Measurements from ENCODE around the gene ANKRD12. TPM values are rescaled to one million over a fixed set of nuclear protein-coding genes. Genes with fewer than 3 reads are reported as not detected.
"Not testable (repeated sequence)": the region's sequence is repeated elsewhere in the genome, so short reads cannot be mapped to it uniquely, and the experiment has no call there.

The ANKRD12 gene
- total and polyA plus RNA-seq, 4 donors = 2.7 to 59.7 (median 17.3) TPM

DNA sequence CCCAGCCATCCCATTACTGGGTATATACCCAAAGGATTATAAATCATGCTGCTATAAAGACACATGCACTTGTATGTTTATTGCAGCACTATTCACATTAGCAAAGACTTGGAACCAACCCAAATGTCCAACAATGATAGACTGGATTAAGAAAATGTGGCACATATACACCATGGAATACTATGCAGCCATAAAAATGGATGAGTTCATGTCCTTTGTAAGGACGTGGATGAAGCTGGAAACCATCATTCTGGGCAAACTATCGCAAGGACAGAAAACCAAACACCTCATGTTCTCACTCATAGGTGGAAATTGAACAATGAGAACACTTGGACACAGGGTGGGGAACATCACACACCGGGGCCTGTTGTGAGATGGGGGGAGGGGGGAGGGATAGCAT lies 43.5 kb upstream of the ANKRD12 start:
- not testable (repeated sequence) for H3K27me3 ChIP-seq (ENCODE audit: control insufficient read depth in 4 of 4, insufficient read depth in 4 of 4, low read length in 3 of 4); H3K36me3 ChIP-seq (ENCODE audit: control insufficient read depth in 4 of 4, insufficient read depth in 3 of 4, low read depth in 1 of 4, low read length in 3 of 4); H3K9ac ChIP-seq (ENCODE audit: low read depth in 1 of 2, low read length in 2 of 2); H3K4me3 ChIP-seq (ENCODE audit: low read depth in 1 of 3, low read length in 3 of 3); H3K9me3 ChIP-seq (ENCODE audit: control insufficient read depth in 4 of 4, low read length in 3 of 4); DNase-seq (ENCODE audit: low spot score)
- H3K27ac ChIP-seq (ENCODE audit: low read depth in 1 of 2, low read length in 2 of 2) = peak overlapping the region; percentile 78 to 84
- WGBS = 66% methylated on average over 3 of the region's 3 CpGs
- peaks cover 5 to 15% (median 10%) of the 10 kb centered on the region in 4 donors for H3K4me1 ChIP-seq (ENCODE audit: control insufficient read depth in 4 of 4, insufficient read depth in 4 of 4, low read length in 3 of 4)

DNA sequence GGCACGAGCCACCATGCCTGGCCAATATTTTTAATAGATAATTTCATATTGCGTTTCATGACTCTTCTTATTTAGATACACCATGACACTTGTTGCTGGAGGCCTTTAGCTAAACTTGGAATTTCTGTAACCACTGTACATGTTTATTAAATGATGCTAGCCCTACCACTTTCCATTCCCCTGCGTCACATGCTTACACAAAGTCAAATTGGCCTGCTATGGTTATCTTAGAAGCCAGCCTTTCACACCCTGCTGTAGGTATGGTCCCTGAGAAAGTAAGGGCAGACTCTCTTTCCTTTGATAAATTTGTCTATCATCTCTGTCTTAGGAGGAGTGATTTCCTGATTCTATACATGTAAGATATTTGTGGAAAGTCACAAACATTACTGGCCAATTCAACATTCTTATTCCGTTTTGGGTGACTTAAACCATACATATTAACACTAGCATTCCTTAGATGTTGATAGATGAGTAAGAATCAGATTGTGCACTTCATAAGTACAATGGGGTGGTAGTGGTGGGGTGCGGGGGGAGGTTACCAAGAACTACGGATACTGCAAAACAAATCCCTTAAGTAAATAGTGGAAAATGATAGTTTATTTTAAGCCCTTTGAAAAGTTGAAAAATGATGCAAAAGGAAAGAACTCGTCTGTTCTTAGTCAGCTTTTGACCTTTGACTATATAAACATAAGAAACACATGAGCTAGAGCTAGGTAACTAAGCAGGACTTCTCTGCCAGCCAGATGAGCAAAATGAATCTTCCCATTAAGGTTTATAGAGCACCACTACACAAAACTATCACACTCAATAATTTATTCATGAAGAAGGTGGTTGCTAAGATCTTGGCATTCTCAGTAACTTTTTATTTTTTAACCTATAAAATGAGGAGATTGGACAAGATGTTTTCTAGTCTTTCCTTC lies 42.0 kb upstream of the ANKRD12 start:
- WGBS = 54% methylated on average over 7 of the region's 7 CpGs
- Histone ChIP-seq H3K27ac (ENCODE audit: low read depth in 1 of 2, low read length in 2 of 2) (peak overlapping the region; percentile 52 to 66), H3K4me1 (ENCODE audit: control insufficient read depth in 4 of 4, insufficient read depth in 4 of 4, low read length in 3 of 4) (peaks cover 5 to 15% (median 10%) of the 10 kb centered on the region in 4 donors), H3K4me3 (ENCODE audit: low read depth in 1 of 3, low read length in 3 of 3) (no peak overlapping the region), H3K9me3 (ENCODE audit: control insufficient read depth in 4 of 4, low read length in 3 of 4) (no peaks in the 10 kb centered on the region), H3K27me3 (ENCODE audit: control insufficient read depth in 4 of 4, insufficient read depth in 4 of 4, low read length in 3 of 4) (no peaks in the 10 kb centered on the region), H3K9ac (ENCODE audit: low read depth in 1 of 2, low read length in 2 of 2) (peak overlapping the region in 1 of 2 donors; percentile 66), H3K36me3 (ENCODE audit: control insufficient read depth in 4 of 4, insufficient read depth in 3 of 4, low read depth in 1 of 4, low read length in 3 of 4) (no peaks in the 10 kb centered on the region)
- DNase-seq (ENCODE audit: low spot score) = no peak
- TF ChIP-seq, protein P1, sequence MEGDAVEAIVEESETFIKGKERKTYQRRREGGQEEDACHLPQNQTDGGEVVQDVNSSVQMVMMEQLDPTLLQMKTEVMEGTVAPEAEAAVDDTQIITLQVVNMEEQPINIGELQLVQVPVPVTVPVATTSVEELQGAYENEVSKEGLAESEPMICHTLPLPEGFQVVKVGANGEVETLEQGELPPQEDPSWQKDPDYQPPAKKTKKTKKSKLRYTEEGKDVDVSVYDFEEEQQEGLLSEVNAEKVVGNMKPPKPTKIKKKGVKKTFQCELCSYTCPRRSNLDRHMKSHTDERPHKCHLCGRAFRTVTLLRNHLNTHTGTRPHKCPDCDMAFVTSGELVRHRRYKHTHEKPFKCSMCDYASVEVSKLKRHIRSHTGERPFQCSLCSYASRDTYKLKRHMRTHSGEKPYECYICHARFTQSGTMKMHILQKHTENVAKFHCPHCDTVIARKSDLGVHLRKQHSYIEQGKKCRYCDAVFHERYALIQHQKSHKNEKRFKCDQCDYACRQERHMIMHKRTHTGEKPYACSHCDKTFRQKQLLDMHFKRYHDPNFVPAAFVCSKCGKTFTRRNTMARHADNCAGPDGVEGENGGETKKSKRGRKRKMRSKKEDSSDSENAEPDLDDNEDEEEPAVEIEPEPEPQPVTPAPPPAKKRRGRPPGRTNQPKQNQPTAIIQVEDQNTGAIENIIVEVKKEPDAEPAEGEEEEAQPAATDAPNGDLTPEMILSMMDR (IDR thresholded peaks at IDR 0.05; ENCODE audit: low read depth, low read length, missing input control) = no peak
- TF ChIP-seq HNF4G (IDR thresholded peaks at IDR 0.05) (no peak), RXRA (IDR thresholded peaks at IDR 0.05) (peak; percentile 51 to 52), FOXA2 (IDR thresholded peaks at IDR 0.05) (peak; percentile 21), HNF4A (conservative IDR thresholded peaks at IDR 0.05) (peak; percentile 36 to 60), RAD21 (IDR thresholded peaks at IDR 0.05) (no peak), EGR1 (IDR thresholded peaks at IDR 0.05; ENCODE audit: low read depth in 2 of 2) (no peak), TAF1 (conservative IDR thresholded peaks at IDR 0.05) (no peak), YY1 (IDR thresholded peaks at IDR 0.05) (no peak), NR2F2 (IDR thresholded peaks at IDR 0.05) (peak; percentile 9), GABPA (IDR thresholded peaks at IDR 0.05 in 1 of 2, conservative IDR thresholded peaks at IDR 0.05 in 1 of 2) (no peak), SP1 (IDR thresholded peaks at IDR 0.05) (peak; percentile 82), FOXA1 (IDR thresholded peaks at IDR 0.05) (no peak), JUND (IDR thresholded peaks at IDR 0.05) (peak; percentile 24 to 39)
- TF ChIP-seq, protein P2, sequence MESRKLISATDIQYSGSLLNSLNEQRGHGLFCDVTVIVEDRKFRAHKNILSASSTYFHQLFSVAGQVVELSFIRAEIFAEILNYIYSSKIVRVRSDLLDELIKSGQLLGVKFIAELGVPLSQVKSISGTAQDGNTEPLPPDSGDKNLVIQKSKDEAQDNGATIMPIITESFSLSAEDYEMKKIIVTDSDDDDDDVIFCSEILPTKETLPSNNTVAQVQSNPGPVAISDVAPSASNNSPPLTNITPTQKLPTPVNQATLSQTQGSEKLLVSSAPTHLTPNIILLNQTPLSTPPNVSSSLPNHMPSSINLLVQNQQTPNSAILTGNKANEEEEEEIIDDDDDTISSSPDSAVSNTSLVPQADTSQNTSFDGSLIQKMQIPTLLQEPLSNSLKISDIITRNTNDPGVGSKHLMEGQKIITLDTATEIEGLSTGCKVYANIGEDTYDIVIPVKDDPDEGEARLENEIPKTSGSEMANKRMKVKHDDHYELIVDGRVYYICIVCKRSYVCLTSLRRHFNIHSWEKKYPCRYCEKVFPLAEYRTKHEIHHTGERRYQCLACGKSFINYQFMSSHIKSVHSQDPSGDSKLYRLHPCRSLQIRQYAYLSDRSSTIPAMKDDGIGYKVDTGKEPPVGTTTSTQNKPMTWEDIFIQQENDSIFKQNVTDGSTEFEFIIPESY (IDR thresholded peaks at IDR 0.05) = no peak
- TF ChIP-seq, protein P3, sequence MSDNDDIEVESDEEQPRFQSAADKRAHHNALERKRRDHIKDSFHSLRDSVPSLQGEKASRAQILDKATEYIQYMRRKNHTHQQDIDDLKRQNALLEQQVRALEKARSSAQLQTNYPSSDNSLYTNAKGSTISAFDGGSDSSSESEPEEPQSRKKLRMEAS (IDR thresholded peaks at IDR 0.05) = peak; percentile 23
- TF ChIP-seq, protein P4, sequence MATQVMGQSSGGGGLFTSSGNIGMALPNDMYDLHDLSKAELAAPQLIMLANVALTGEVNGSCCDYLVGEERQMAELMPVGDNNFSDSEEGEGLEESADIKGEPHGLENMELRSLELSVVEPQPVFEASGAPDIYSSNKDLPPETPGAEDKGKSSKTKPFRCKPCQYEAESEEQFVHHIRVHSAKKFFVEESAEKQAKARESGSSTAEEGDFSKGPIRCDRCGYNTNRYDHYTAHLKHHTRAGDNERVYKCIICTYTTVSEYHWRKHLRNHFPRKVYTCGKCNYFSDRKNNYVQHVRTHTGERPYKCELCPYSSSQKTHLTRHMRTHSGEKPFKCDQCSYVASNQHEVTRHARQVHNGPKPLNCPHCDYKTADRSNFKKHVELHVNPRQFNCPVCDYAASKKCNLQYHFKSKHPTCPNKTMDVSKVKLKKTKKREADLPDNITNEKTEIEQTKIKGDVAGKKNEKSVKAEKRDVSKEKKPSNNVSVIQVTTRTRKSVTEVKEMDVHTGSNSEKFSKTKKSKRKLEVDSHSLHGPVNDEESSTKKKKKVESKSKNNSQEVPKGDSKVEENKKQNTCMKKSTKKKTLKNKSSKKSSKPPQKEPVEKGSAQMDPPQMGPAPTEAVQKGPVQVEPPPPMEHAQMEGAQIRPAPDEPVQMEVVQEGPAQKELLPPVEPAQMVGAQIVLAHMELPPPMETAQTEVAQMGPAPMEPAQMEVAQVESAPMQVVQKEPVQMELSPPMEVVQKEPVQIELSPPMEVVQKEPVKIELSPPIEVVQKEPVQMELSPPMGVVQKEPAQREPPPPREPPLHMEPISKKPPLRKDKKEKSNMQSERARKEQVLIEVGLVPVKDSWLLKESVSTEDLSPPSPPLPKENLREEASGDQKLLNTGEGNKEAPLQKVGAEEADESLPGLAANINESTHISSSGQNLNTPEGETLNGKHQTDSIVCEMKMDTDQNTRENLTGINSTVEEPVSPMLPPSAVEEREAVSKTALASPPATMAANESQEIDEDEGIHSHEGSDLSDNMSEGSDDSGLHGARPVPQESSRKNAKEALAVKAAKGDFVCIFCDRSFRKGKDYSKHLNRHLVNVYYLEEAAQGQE (IDR thresholded peaks at IDR 0.05) = peak; percentile 38
- TF ChIP-seq, protein P5, sequence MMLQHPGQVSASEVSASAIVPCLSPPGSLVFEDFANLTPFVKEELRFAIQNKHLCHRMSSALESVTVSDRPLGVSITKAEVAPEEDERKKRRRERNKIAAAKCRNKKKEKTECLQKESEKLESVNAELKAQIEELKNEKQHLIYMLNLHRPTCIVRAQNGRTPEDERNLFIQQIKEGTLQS (IDR thresholded peaks at IDR 0.05) = peak; percentile 72

Measured in liver (tissue), 9 donors.